Stimulated activated memory B cell treated with anti-CD40 and anti-IgM and Interleukin-4, amounts not matched to agents 10 μg/mL and 1 μg/mL and 100 μg/mL, for 72 hours (primary cell): ENCODE measurements around the gene LIPT1.

Experiments
- ATAC-seq: fragments of 150-1000 bp; cut with Tn5 transposase; 2 replicates; pipeline ENCODE4 v1.10.0; 2021
- H3K27ac Mint-ChIP-seq: one replicate; pipeline ENCODE4 v1.8.0; 2022; ENCODE audit warnings: mild to moderate bottlenecking, mixed read lengths
- H3K27me3 Mint-ChIP-seq: one replicate; pipeline ENCODE4 v1.8.0; 2022; ENCODE audit warnings: mixed read lengths
- H3K36me3 Mint-ChIP-seq: one replicate; pipeline ENCODE4 v1.8.0; 2022; ENCODE audit warnings: mixed read lengths
- H3K4me1 Mint-ChIP-seq: one replicate; pipeline ENCODE4 v1.8.0; 2022; ENCODE audit warnings: mixed read lengths
- H3K4me3 Mint-ChIP-seq: one replicate; pipeline ENCODE4 v1.8.0; 2022; ENCODE audit warnings: mild to moderate bottlenecking, moderate library complexity, mixed read lengths
- H3K9me3 Mint-ChIP-seq: one replicate; pipeline ENCODE4 v1.8.0; 2022; ENCODE audit warnings: mixed read lengths

The LIPT1 gene

GRCh38 chr2:99198103-99198841 is 43.5 kb downstream of the LIPT1 start:
- Mint-ChIP-seq H3K9me3 (no peaks in the 10 kb centered on the region), H3K27ac (no peak overlapping the region), H3K4me1 (no peaks in the 10 kb centered on the region), H3K4me3 (no peak overlapping the region), H3K27me3 (no peaks in the 10 kb centered on the region), H3K36me3 (peaks cover 26% of the 10 kb centered on the region)
- ATAC-seq = no peak

GRCh38 chr2:99200076-99200800 is 45.5 kb downstream of the LIPT1 start:
- Mint-ChIP-seq H3K27me3 (no peaks in the 10 kb centered on the region), H3K4me1 (no peaks in the 10 kb centered on the region), H3K9me3 (no peaks in the 10 kb centered on the region), H3K27ac (no peak overlapping the region), H3K36me3 (peaks cover 20% of the 10 kb centered on the region), H3K4me3 (no peak overlapping the region)
- no peak for ATAC-seq

DNA sequence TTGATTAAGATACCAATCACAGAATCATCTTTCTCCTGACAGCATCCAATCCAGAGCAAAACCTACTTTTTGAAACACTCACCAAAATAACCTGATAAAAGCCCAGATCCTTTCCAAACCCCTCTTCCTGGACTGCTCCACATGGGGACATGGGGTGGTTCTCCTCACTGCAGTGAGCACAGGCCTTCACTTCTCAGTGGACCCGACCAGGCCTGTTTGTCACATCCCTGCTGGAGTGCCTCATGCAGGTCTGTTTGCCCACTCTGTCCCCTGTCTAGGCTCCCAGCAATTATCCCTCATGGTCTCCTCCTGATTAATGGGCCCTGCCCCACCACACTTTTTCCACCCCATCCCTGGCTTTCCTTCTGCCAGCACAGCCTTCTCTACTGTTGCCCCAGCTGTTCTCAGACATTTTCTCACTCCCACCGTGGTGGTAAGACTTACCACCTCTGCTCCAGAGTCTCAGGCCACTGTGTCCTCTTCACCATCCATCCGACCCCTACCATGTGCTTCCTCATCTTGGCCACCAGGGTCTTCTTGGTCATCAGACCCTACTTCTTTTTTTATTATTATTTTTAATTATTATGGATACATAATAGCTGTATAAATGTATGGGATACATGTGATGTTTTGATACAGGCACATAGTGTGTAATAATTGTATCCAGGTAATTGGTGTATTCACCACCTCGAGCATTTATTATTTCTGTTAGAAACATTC is 47.4 kb downstream of the LIPT1 start:
- H3K4me1 Mint-ChIP-seq = no peaks in the 10 kb centered on the region

GRCh38 chr2:99205491-99205890 is 50.7 kb downstream of the LIPT1 start:
- no peaks in the 10 kb centered on the region for H3K4me1 Mint-ChIP-seq
- ATAC-seq = no peak
- H3K27ac Mint-ChIP-seq = no peak overlapping the region
- peaks cover 57% of the 10 kb centered on the region for H3K36me3 Mint-ChIP-seq
- H3K27me3 Mint-ChIP-seq = no peaks in the 10 kb centered on the region
- H3K9me3 Mint-ChIP-seq = peaks cover 11% of the 10 kb centered on the region
- no peak overlapping the region for H3K4me3 Mint-ChIP-seq

More for the DNA sequence above, 47.4 kb downstream of the LIPT1 start:
- Mint-ChIP-seq H3K9me3 (peaks cover 11% of the 10 kb centered on the region), H3K36me3 (peaks cover 27% of the 10 kb centered on the region), H3K27ac (peak overlapping the region; percentile 2), H3K4me3 (no peak overlapping the region), H3K27me3 (no peaks in the 10 kb centered on the region)
- no peak for ATAC-seq
